GM21381 (cell line): Measurements from ENCODE around the gene FHAD1.
"Not testable (repeated sequence)": the region's sequence is repeated elsewhere in the genome, so short reads cannot be mapped to it uniquely, and the experiment has no call there.

Source experiments
- ATAC-seq: cut with Tn5 transposase; IDR thresholded peaks from one replicate; pipeline ENCODE4 v1.9.1; 2021; ENCODE audit warnings: mild to moderate bottlenecking, moderate library complexity; ENCODE audit not compliant: unreplicated experiment

The FHAD1 gene

DNA sequence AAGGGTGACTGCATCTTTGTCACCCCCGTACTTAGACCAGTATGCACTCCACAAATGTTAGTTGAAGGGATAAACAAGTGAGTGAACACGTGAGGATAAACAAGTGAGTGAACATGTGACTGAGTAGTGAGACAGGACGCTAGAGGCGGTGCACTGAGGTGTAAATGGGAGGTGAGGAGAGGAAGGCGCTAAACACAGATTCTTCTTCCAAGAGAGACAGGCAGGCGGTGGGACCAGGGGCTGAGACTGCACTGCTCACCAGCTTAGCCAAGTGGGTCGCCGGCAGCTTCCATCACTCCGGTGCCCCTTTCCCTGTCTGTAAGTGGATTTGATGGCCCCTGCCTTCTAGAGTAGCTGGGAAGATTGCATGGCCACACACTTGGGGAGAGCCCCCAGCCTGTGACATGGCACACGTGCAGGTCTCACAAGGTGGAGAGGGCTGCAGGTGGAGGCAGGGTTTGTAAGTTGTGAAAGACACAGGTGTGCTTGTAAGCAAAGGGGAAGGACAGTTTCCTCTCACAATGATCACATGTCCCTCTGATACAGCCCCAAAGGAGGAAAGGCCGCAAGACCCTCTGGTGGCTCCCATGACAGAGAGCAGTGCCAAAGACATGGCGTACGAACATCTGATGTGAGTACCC lies 115.2 kb downstream of the FHAD1 start:
- no peak for ATAC-seq

- ATAC-seq = no peak
Observed at GRCh38 chr1:15362737-15363128, 115.7 kb downstream of the FHAD1 start.

GRCh38 chr1:15364740-15365139 lies 117.7 kb downstream of the FHAD1 start:
- no peak for ATAC-seq

- ATAC-seq = no peak
Observed at GRCh38 chr1:15368888-15369287, 121.9 kb downstream of the FHAD1 start.

GRCh38 chr1:15370268-15370667 lies 123.2 kb downstream of the FHAD1 start:
- ATAC-seq = no peak

GRCh38 chr1:15370781-15371520 lies 123.9 kb downstream of the FHAD1 start:
- no peak for ATAC-seq

- ATAC-seq = no peak
Observed at GRCh38 chr1:15371610-15372545, 124.9 kb downstream of the FHAD1 start.

GRCh38 chr1:15378729-15379128 lies 131.7 kb downstream of the FHAD1 start:
- no peak for ATAC-seq

DNA sequence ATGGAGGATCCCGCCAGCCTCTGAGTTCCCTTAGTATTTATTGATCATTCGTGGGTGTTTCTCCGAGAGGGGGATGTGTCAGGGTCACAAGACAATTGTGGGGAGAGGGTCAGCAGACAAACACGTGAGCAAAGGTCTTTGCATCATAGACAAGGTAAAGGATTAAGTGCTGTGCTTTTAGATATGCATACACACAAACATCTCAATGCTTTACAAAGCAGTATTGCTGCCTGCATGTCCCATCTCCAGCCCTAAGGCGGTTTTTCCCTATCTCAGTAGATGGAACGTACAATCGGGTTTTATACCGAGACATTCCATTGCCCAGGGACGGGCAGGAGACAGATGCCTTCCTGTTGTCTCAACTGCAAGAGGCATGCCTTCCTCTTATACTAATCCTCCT lies 132.1 kb downstream of the FHAD1 start:
- not testable (repeated sequence) for ATAC-seq

DNA sequence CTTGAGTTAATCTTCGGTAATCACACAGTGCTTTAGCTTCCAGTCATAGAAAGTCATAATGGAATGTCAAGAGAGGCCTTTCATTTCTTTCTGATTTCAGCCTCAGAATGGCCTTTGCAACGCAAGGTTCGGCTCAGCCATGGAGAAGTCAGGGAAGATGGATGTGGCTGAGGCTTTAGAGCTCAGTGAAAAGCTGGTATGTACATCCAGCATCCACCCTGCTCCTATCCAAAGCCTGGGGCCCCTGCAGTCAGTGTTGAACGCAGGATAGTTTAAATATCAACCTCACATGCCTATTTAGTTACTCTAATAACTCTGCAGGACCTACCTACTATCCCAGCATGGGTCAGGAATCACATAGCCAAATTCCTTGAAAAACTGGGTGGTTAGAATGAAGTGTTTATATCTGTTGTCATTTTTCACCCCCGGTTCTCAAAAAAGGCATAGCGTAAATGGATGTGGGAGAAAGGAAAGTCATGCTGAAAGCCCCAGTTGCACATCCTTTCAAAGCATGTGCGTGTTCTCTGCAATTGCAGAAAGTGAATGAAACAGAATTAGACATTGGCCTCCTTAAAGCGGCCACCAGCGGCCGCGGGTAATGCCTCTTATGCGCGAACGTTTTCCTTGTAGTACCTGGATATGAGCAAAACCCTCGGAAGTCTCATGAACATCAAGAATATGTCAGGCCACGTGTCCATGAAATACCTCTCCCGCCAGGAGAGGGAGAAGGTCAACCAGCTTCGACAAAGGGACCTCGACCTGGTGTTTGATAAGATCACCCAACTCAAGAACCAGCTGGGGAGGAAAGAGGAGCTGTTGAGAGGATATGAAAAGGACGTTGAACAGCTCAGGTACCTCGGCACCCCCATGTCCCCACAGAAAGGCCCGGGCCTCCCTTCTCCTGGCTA lies 133.8 kb downstream of the FHAD1 start:
- no peak for ATAC-seq

DNA sequence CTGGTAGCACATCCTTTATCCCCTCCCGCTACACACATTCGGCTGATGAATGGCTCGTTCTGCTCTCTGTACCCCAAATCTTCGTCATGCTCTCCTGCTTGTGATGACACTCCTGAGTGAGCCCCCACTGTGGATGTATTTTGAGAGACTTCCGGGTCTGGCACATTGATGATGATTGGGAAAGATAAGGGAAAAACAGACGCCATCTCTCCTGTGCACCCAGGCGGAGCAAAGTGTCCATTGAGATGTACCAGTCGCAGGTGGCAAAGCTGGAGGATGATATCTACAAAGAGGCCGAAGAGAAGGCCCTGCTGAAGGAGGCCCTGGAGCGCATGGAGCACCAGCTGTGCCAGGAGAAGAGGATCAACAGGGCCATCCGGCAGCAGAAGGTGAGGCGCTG lies 134.8 kb downstream of the FHAD1 start:
- no peak for ATAC-seq

DNA sequence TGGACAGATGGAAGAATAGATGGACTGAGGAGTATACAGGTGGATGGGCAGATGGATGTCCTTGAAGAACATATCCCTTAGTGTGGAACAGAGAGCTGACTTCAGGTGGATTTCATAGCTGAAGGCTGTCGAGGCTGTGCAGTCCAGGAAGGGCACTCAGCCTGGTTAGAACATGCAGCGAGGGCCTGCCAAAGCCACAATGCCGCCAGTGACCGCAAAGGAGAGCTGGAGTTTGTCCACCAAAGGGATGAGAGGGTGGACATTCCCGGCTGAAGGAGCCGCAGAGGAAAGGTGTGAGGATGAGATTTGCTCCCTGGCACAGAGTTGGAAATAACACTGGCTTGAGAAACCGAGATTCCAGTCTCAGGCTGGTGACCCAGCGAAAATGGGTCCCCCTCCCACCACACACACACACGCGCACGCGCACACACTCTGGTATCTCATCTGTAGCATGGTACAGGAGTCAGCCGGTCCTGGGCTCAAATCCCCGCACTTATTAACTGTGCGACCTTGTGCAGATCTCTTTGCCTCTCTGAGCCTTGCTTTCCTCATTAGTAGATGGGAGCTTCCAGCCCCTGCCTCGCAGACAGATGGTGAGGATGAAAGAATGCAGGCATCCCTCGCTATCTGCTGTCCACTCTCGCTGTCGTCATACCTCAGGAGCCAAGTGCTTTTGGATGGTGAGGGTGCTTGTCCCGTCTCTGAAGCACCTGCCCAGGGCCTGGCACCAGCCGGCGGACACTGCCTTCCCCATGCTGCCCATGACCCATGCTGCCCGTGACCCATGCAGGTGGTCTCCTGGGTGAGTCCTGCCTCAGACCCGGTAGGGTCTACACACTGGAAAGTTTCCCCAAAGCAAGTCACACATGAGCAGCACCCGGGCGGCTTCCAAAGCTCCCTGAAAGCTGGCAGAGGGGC lies 135.8 kb downstream of the FHAD1 start:
- no peak for ATAC-seq

DNA sequence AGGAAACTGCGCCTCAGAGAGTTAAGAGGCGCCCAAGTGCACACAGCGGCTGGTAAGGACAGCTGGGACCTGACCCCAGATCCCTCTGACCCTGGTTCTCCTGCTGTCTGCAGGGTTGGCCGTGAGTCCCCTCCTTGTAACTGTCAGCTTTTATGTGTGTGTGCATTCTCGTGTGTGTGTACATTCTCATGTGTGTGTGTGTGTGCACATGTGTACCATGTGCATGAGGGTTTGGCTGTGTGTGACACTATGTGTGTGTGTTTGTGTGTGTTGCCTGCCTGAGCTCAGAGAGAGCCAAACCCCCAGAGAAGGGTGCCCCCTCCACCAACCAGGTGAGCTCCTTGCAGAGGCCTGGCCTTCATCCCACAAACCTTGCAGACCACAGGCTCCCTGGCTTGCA lies 136.8 kb downstream of the FHAD1 start:
- ATAC-seq = no peak

- ATAC-seq = no peak
Observed at GRCh38 chr1:15384301-15384901, 137.4 kb downstream of the FHAD1 start.

DNA sequence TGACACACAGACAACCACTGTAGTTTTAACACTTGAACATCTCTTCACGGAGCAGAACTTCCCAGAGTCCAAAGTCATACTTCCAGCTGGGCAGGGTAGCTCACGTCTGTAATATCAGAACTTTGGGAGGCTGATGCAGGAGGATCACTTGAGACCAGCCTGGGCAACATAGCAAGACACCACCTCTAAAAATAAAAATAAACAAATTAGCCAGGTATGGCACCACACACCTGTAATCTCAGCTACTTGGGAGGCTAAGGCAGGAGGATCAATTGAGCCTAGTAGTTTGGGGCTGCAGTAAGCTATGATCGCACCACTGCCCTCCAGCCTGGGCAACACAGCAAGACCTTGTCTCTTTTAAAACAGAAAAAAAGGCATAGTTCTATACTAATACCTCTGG lies 138.4 kb downstream of the FHAD1 start:
- no peak for ATAC-seq

DNA sequence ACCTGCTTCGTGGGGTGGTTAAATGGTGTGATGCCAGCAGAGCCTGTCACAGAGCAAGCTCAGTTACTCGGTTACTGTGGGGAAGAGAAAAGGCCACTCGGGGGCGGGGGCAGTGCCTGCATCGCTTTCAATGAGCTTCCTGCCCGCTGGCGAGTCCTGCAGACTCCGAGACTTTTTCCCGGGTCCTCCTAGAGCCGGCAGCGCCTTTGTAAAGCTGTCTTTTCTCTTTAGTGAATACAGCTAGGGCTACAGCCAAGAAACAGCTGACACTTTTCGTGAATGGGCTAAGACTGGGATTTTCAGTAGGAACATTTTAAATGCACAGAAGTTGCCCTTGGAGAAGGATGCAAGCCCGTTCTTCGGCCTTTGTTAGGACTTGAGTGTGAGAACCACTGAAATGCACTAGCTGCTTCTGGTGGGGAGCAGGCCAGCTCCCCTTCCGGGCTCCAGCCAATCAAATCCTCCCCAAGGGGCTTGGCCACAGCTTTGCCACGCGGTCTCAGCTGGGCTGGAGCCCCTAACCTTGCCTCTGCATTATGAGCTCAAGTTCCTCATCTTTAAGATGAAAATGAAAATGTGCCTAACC lies 139.2 kb downstream of the FHAD1 start:
- no peak for ATAC-seq

DNA sequence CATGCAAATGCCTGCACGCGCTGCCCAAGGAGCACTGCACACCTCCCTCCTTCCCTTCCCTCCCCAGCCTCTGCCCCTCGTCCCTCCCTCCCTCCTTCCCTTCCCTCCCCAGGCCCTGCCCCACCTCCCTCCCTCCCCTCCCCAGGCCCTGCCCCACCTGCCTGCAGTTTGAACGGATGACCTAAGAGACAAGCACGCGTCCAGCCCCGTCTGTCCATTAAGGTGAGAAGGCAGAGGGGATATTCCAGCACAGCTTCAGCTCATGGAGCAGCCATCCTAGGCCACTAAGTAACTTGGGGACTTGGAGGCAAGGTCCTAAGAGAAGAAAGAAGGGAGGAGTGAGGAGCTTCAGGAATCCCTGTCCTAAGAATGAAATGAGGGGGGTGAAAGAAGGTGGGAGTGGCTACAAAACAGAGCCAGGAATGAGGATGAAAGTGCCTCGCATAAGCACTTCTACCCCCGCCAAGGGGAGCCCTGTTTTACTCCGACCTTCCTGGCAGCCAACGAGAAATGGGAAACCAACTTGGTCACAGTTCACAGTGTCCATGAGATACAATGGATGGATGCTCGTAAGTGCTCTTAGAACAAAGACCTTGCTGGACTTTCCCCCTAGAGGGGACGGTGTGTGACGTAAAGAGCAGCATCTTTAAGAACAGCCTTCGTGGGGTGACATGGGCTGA lies 141.3 kb downstream of the FHAD1 start:
- ATAC-seq = no peak

- ATAC-seq = not testable (repeated sequence)
Observed at GRCh38 chr1:15389828-15390227, 142.8 kb downstream of the FHAD1 start.
